ENCODE measurements around the gene PIK3C2G. TPM values are rescaled to one million over a fixed set of nuclear protein-coding genes. Genes with fewer than 3 reads are reported as not detected.

PIK3C2G gene
- total and polyA plus RNA-seq, 2 of the 13 experiments (the other 11 are each of a cell fraction or from before 2014, with no cell fraction given) = not detected

DNA sequence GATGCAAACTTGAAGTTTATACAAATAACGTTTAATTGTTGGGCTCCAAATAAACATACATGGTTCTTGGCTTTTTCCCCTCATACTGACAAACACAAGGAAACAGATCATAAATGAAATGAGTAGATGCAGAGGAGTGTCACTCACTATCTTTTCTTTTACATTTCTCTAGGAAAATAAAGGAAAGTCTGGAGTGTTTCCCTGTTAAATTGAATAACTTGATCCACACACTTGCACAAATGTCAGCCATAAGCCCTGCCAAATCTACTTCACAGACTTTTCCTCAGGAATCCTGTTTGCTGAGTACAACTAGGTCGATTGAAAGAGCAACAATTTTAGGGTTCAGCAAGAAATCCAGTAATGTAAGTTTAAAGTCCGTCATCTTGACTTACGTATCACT, 301.2 kb downstream of the PIK3C2G start (continued):
- TF ChIP-seq HHEX (CRISPR knock-in tag; IDR thresholded peaks at IDR 0.05) = no peak

DNA sequence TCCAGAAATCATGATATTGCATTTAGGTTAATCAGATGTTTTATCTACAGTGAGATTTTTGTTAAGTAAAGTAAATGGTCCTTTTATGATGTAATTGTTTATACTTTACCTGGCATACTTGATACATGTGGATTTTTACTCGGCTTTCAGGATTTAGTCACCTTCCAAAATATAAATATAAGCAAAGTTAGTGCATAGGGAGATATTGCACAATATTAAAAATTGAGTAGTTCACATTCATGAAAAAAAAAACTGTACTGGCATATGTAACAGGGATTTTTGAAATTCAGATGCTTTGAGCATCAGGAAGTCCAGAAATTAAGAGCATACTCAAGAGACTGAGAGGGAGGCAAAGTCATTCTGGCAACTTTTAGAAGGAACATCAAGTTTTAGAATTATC, 303.0 kb downstream of the PIK3C2G start:
- Histone ChIP-seq H3K9ac (ENCODE audit: insufficient read depth, low read depth, low read length) (no peak overlapping the region), H3K27ac (ENCODE audit: extremely low read length, insufficient read depth, low read length) (no peak overlapping the region), H3K9me3 (ENCODE audit: low read length) (no peaks in the 10 kb centered on the region), H2AFZ (ENCODE audit: low read length) (no peak overlapping the region), H3K4me2 (ENCODE audit: low read depth, low read length) (no peak overlapping the region), H3K27me3 (ENCODE audit: control insufficient read depth in 1 of 2, insufficient read depth in 2 of 2, low read length in 2 of 2) (no peaks in the 10 kb centered on the region), H4K20me1 (ENCODE audit: insufficient read depth, low read length) (no peaks in the 10 kb centered on the region), H3K36me3 (replicated peaks in 1 of 2; ENCODE audit: control insufficient read depth in 1 of 2, insufficient read depth in 2 of 2, low read length in 2 of 2) (no peaks in the 10 kb centered on the region), H3K79me2 (ENCODE audit: insufficient read depth, low read length) (no peaks in the 10 kb centered on the region), H3K4me1 (ENCODE audit: insufficient read depth, low read length) (no peaks in the 10 kb centered on the region), H3K4me3 (replicated peaks in 1 of 3; ENCODE audit: insufficient read depth in 1 of 3, low read depth in 2 of 3, low read length in 3 of 3) (no peak overlapping the region)
- intact Hi-C loops (cut with micrococcal nuclease; ENCODE audit: unreplicated experiment) (no loop called here), in situ Hi-C loops (cut with HindIII; ENCODE audit: extremely low pct_ligation_motif_present, low pct_unique_long_range_greater_than_20kb) (no loop called here)
- no peak for ATAC-seq
- FAIRE-seq = no peak
- BruUV-seq (replicated peaks) = no TSS peak
- DNase-seq (ENCODE audit: low spot score) = no peak
- CTCF ChIA-PET (ENCODE audit: low intra/inter-chr PET ratio, low total read pairs) = no interaction called here
- 2% methylated on average over 1 of the region's 1 CpG for WGBS (ENCODE audit: low lambda C conversion rate)
- POLR2A ChIA-PET = no interaction called here
- TF ChIP-seq, protein P1, sequence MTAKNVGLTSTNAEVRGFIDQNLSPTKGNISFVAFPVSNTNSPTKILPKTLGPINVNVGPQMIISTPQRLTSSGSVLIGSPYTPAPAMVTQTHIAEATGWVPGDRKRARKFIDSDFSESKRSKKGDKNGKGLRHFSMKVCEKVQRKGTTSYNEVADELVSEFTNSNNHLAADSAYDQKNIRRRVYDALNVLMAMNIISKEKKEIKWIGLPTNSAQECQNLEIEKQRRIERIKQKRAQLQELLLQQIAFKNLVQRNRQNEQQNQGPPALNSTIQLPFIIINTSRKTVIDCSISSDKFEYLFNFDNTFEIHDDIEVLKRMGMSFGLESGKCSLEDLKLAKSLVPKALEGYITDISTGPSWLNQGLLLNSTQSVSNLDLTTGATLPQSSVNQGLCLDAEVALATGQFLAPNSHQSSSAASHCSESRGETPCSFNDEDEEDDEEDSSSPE (CRISPR knock-in tag; IDR thresholded peaks at IDR 0.05) = no peak
- peak; percentile 48; the same call in 1 of the 2 replicates for TF ChIP-seq CEBPB (IDR thresholded peaks at IDR 0.05; ENCODE audit: borderline replicate concordance, low read depth, low read length)
- TF ChIP-seq MAF1 (CRISPR knock-in tag; IDR thresholded peaks at IDR 0.05; ENCODE audit: borderline replicate concordance) = no peak
- TF ChIP-seq STAG1 (CRISPR knock-in tag; IDR thresholded peaks at IDR 0.05) = no peak

DNA sequence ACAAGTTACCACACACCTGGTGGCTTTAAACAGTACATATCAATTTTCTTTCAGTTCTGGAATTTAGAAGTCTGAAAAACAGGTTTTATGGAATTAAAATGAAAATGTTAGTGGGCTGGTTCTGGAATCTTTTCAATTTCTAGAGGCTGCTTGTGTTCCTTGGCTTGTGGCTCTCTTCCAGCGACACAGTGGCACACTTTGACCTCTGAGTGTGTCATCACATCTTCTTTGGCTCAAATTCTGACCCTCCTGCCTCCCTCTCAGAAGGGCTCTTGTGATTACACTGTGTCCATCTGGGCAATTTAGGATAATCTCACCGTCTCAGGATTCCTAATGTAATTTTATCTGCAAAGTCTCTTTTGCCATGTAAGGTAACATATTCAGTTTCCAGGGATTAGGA, 306.5 kb downstream of the PIK3C2G start:
- Histone ChIP-seq H2AFZ (ENCODE audit: low read length) (no peak overlapping the region), H3K27ac (ENCODE audit: extremely low read length, insufficient read depth, low read length) (no peak overlapping the region), H3K27me3 (ENCODE audit: control insufficient read depth in 1 of 2, insufficient read depth in 2 of 2, low read length in 2 of 2) (no peaks in the 10 kb centered on the region), H3K9ac (ENCODE audit: insufficient read depth, low read depth, low read length) (no peak overlapping the region), H3K4me1 (ENCODE audit: insufficient read depth, low read length) (no peaks in the 10 kb centered on the region), H3K9me3 (ENCODE audit: low read length) (no peaks in the 10 kb centered on the region), H3K4me2 (ENCODE audit: low read depth, low read length) (no peak overlapping the region), H3K79me2 (ENCODE audit: insufficient read depth, low read length) (no peaks in the 10 kb centered on the region), H4K20me1 (ENCODE audit: insufficient read depth, low read length) (no peaks in the 10 kb centered on the region), H3K4me3 (replicated peaks in 1 of 3; ENCODE audit: insufficient read depth in 1 of 3, low read depth in 2 of 3, low read length in 3 of 3) (no peak overlapping the region), H3K36me3 (replicated peaks in 1 of 2; ENCODE audit: control insufficient read depth in 1 of 2, insufficient read depth in 2 of 2, low read length in 2 of 2) (no peaks in the 10 kb centered on the region)
- FAIRE-seq = no peak
- no peak for ATAC-seq
- WGBS (ENCODE audit: low lambda C conversion rate) = 0% methylated on average over 2 of the region's 2 CpGs
- in situ Hi-C loops (cut with HindIII; ENCODE audit: extremely low pct_ligation_motif_present, low pct_unique_long_range_greater_than_20kb) (no loop called here), intact Hi-C loops (cut with micrococcal nuclease; ENCODE audit: unreplicated experiment) (no loop called here)
- ChIA-PET CTCF (ENCODE audit: low intra/inter-chr PET ratio, low total read pairs) (no interaction called here), POLR2A (no interaction called here)
- BruUV-seq (replicated peaks) = no TSS peak
- DNase-seq (ENCODE audit: low spot score) = no peak
- TF ChIP-seq, protein P2, sequence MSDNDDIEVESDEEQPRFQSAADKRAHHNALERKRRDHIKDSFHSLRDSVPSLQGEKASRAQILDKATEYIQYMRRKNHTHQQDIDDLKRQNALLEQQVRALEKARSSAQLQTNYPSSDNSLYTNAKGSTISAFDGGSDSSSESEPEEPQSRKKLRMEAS (IDR thresholded peaks at IDR 0.05) = no peak
- TF ChIP-seq MIER2 (CRISPR knock-in tag; IDR thresholded peaks at IDR 0.05) (no peak), ZSCAN21 (CRISPR knock-in tag; IDR thresholded peaks at IDR 0.05; ENCODE audit: borderline replicate concordance) (no peak), NFKBIZ (CRISPR knock-in tag; IDR thresholded peaks at IDR 0.05) (no peak), NAIF1 (CRISPR knock-in tag; IDR thresholded peaks at IDR 0.05; ENCODE audit: borderline replicate concordance) (no peak), ASH2L (IDR thresholded peaks at IDR 0.05; ENCODE audit: insufficient read length, low read depth, low read length) (no peak)
- TF ChIP-seq, protein P3, sequence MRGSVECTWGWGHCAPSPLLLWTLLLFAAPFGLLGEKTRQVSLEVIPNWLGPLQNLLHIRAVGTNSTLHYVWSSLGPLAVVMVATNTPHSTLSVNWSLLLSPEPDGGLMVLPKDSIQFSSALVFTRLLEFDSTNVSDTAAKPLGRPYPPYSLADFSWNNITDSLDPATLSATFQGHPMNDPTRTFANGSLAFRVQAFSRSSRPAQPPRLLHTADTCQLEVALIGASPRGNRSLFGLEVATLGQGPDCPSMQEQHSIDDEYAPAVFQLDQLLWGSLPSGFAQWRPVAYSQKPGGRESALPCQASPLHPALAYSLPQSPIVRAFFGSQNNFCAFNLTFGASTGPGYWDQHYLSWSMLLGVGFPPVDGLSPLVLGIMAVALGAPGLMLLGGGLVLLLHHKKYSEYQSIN (CRISPR knock-in tag; IDR thresholded peaks at IDR 0.05; ENCODE audit: borderline replicate concordance) = no peak
- TF ChIP-seq, protein P4, sequence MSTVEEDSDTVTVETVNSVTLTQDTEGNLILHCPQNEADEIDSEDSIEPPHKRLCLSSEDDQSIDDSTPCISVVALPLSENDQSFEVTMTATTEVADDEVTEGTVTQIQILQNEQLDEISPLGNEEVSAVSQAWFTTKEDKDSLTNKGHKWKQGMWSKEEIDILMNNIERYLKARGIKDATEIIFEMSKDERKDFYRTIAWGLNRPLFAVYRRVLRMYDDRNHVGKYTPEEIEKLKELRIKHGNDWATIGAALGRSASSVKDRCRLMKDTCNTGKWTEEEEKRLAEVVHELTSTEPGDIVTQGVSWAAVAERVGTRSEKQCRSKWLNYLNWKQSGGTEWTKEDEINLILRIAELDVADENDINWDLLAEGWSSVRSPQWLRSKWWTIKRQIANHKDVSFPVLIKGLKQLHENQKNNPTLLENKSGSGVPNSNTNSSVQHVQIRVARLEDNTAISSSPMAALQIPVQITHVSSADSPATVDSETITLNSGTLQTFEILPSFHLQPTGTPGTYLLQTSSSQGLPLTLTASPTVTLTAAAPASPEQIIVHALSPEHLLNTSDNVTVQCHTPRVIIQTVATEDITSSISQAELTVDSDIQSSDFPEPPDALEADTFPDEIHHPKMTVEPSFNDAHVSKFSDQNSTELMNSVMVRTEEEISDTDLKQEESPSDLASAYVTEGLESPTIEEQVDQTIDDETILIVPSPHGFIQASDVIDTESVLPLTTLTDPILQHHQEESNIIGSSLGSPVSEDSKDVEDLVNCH (CRISPR knock-in tag; IDR thresholded peaks at IDR 0.05) = no peak
